ENCODE results near the gene AGTRAP. TPM values are rescaled to one million over a fixed set of nuclear protein-coding genes. Genes with fewer than 3 reads are reported as not detected.

The AGTRAP gene
- total and polyA plus RNA-seq, 10 donors, result 40.8 to 120 (median 56.4) TPM

DNA sequence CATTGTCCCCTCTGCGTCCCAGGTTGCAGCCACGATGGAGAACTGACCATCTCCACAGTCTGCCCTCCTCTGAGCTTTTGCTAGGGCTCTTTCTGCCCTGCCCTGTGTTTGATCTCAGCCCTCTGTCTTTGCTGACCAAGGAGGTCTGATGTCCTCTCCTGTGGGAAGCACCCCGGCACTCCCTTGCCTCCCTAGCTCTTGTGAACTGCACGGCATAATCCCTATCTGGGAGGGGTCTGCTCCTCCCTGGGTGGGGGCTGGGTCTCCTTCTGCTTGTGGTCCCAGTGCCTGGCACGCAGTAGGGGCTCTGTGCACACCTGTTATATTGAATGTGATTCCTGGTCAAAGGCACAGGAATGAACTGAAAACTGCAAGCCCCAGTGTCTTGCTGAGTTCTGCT lies 42.0 kb upstream of the AGTRAP start:
- Histone ChIP-seq H3K4me1 (peaks cover 15 to 40% (median 33%) of the 10 kb centered on the region in 6 donors), H3K9me3 (no peaks in the 10 kb centered on the region), H3K4me3 (no peak overlapping the region), H3K27me3 (replicated peaks in 1 of 7) (peaks cover 5 to 77% (median 51%) of the 10 kb centered on the region in 7 donors), H3K27ac (no peak overlapping the region), H3K36me3 (no peaks in the 10 kb centered on the region)
- TF ChIP-seq POLR2AphosphoS5 (IDR thresholded peaks at IDR 0.05), result no peak
- TF ChIP-seq POLR2A (IDR thresholded peaks at IDR 0.05), result no peak
- TF ChIP-seq, protein P1, sequence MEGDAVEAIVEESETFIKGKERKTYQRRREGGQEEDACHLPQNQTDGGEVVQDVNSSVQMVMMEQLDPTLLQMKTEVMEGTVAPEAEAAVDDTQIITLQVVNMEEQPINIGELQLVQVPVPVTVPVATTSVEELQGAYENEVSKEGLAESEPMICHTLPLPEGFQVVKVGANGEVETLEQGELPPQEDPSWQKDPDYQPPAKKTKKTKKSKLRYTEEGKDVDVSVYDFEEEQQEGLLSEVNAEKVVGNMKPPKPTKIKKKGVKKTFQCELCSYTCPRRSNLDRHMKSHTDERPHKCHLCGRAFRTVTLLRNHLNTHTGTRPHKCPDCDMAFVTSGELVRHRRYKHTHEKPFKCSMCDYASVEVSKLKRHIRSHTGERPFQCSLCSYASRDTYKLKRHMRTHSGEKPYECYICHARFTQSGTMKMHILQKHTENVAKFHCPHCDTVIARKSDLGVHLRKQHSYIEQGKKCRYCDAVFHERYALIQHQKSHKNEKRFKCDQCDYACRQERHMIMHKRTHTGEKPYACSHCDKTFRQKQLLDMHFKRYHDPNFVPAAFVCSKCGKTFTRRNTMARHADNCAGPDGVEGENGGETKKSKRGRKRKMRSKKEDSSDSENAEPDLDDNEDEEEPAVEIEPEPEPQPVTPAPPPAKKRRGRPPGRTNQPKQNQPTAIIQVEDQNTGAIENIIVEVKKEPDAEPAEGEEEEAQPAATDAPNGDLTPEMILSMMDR (IDR thresholded peaks at IDR 0.05 in 8 of 11, conservative IDR thresholded peaks at IDR 0.05 in 3 of 11), result no peak
- DNase-seq, result no peak
- intact Hi-C loops (cut with DNase I; ENCODE audit: low total_unique reads), result no loop called here
- WGBS, 5 donors, result 58 to 77% (median 64%) methylated on average over 5 of the region's 5 CpGs

DNA sequence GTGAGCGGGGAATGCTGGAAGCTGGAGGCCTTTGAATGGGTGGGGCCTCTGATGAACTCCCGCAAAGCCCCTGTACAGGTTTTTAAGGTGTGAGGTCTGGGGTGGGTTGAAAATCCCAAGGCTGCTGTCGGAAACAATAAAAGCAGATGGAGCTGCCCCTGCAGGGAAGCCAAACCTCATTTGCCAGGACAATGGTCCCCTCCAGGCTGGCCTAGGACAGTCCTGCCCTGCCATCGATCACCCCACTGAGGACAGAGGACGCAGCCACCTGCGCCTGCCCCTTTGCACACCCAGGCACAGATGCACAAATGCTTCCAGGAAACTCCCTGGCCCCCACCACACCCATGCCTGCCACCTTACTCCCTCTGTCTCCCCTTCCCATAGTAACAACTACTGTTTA lies 40.1 kb upstream of the AGTRAP start:
- H3K36me3 ChIP-seq, result no peaks in the 10 kb centered on the region
- H3K27ac ChIP-seq, result no peak overlapping the region
- H3K9me3 ChIP-seq, result no peaks in the 10 kb centered on the region
- DNase-seq, result no peak
- H3K27me3 ChIP-seq (replicated peaks in 1 of 7), result peaks cover 5 to 75% (median 43%) of the 10 kb centered on the region in 7 donors
- H3K4me1 ChIP-seq, result peaks cover 11 to 29% (median 24%) of the 10 kb centered on the region in 6 donors
- 81 to 97% (median 86%) methylated on average over 6 of the region's 6 CpGs for WGBS, 5 donors
- H3K4me3 ChIP-seq, result no peak overlapping the region
- intact Hi-C loops (cut with DNase I; ENCODE audit: low total_unique reads), result no loop called here
- no peak for TF ChIP-seq POLR2AphosphoS5 (IDR thresholded peaks at IDR 0.05)
- no peak for TF ChIP-seq POLR2A (IDR thresholded peaks at IDR 0.05)
- TF ChIP-seq, protein P1 (IDR thresholded peaks at IDR 0.05 in 8 of 11, conservative IDR thresholded peaks at IDR 0.05 in 3 of 11), result no peak

DNA sequence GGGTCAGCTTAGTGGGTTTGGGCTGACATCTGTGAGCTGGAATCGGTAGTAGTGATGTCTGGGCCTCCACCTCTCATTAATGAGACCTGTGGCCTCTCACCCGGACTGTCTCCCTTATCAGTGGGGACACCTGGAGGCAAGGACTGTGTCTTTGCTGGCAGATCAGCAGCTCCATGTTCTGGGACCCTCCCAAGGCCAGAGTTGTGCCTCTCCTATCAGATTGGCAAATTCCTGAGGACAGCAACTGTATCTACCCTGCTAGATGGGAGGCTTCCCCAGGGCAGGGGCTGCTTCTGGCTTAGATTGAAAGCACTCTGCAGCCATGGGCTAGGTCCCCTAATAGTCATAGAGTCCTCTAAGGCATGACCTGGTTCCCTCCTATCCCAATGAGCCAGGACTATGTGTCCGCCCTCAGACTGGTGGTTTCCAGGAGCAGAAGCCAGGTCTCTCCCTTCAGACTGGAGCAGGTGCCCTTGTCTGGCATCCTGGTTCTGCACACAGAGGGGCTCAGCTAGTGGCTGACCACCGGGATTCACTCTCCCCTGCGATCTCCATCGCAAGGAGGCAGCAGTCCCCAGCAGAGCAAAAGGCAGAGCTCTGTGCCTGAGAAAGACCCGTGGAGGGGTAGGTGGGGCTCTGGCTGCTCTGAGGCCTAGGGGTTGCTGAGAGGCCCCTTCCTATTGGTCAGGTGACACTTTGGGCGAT lies 38.6 kb upstream of the AGTRAP start:
- 61 to 90% (median 69%) methylated on average over 5 to 8 of the region's 8 CpGs for WGBS, 5 donors
- DNase-seq, result no peak
- peaks cover 0 to 14% (median 11%) of the 10 kb centered on the region in 6 donors for H3K4me1 ChIP-seq
- H3K27ac ChIP-seq, result no peak overlapping the region
- TF ChIP-seq, protein P1 (IDR thresholded peaks at IDR 0.05 in 8 of 11, conservative IDR thresholded peaks at IDR 0.05 in 3 of 11), result no peak
- TF ChIP-seq POLR2AphosphoS5 (IDR thresholded peaks at IDR 0.05) (no peak), POLR2A (IDR thresholded peaks at IDR 0.05) (no peak)
- H3K27me3 ChIP-seq (replicated peaks in 1 of 7), result peaks cover under 1 to 72% (median 38%) of the 10 kb centered on the region in 7 donors
- H3K9me3 ChIP-seq, result no peaks in the 10 kb centered on the region
- H3K4me3 ChIP-seq, result no peak overlapping the region
- no peaks in the 10 kb centered on the region for H3K36me3 ChIP-seq
- intact Hi-C loops (cut with DNase I; ENCODE audit: low total_unique reads), result no loop called here

DNA sequence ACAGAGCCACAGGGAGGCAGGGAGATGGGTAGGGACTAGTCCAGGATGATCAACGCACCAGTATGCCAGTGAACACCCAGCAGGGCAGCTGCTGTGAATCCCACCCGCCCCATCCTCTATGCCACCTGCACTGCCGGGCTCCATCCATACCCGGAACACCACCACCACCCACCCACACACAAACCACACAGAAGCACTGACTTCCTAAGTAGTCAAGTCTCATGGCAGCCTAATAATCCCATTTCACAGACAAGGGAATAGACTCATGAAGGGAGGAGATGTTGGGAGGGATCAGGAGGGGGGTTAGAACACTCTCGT lies 38.1 kb upstream of the AGTRAP start:
- Histone ChIP-seq H3K36me3 (no peaks in the 10 kb centered on the region), H3K9me3 (no peaks in the 10 kb centered on the region), H3K4me3 (no peak overlapping the region), H3K4me1 (peaks cover 0 to 9% (median 6%) of the 10 kb centered on the region in 6 donors), H3K27ac (no peak overlapping the region), H3K27me3 (replicated peaks in 1 of 7) (peaks cover 0 to 72% (median 33%) of the 10 kb centered on the region in 7 donors)
- TF ChIP-seq POLR2A (IDR thresholded peaks at IDR 0.05), result no peak
- TF ChIP-seq, protein P1 (IDR thresholded peaks at IDR 0.05 in 8 of 11, conservative IDR thresholded peaks at IDR 0.05 in 3 of 11), result no peak
- TF ChIP-seq POLR2AphosphoS5 (IDR thresholded peaks at IDR 0.05), result no peak
- WGBS, 5 donors, result 62 to 77% (median 70%) methylated on average over 5 of the region's 5 CpGs
- no peak for DNase-seq
- intact Hi-C loops (cut with DNase I; ENCODE audit: low total_unique reads), result no loop called here
